Stimulated activated memory B cell treated with anti-CD40 and anti-IgM and Interleukin-4, amounts not matched to agents 10 μg/mL and 1 μg/mL and 100 μg/mL, for 72 hours (primary cell): ENCODE results near the gene MRPL44.
"Not testable (repeated sequence)": the region's sequence is repeated elsewhere in the genome, so short reads cannot be mapped to it uniquely, and the experiment has no call there.

Experiments
- ATAC-seq: fragments of 150-1000 bp; cut with Tn5 transposase; 2 replicates; pipeline ENCODE4 v1.10.0; 2021
- H3K27ac Mint-ChIP-seq: one replicate; pipeline ENCODE4 v1.8.0; 2022; ENCODE audit warnings: mild to moderate bottlenecking, mixed read lengths
- H3K27me3 Mint-ChIP-seq: one replicate; pipeline ENCODE4 v1.8.0; 2022; ENCODE audit warnings: mixed read lengths
- H3K36me3 Mint-ChIP-seq: one replicate; pipeline ENCODE4 v1.8.0; 2022; ENCODE audit warnings: mixed read lengths
- H3K4me1 Mint-ChIP-seq: one replicate; pipeline ENCODE4 v1.8.0; 2022; ENCODE audit warnings: mixed read lengths
- H3K4me3 Mint-ChIP-seq: one replicate; pipeline ENCODE4 v1.8.0; 2022; ENCODE audit warnings: mild to moderate bottlenecking, moderate library complexity, mixed read lengths
- H3K9me3 Mint-ChIP-seq: one replicate; pipeline ENCODE4 v1.8.0; 2022; ENCODE audit warnings: mixed read lengths

The MRPL44 gene

GRCh38 chr2:223999862-224000261 is 42.6 kb downstream of the MRPL44 start:
- Mint-ChIP-seq H3K9me3 (no peaks in the 10 kb centered on the region), H3K27ac (no peak overlapping the region), H3K4me3 (no peak overlapping the region), H3K27me3 (no peaks in the 10 kb centered on the region), H3K36me3 (no peaks in the 10 kb centered on the region), H3K4me1 (no peaks in the 10 kb centered on the region)
- ATAC-seq = no peak

GRCh38 chr2:224000662-224001061 is 43.4 kb downstream of the MRPL44 start:
- not testable (repeated sequence) for ATAC-seq

GRCh38 chr2:224004105-224004695 is 46.9 kb downstream of the MRPL44 start:
- Mint-ChIP-seq H3K9me3 (no peaks in the 10 kb centered on the region), H3K4me1 (no peaks in the 10 kb centered on the region), H3K4me3 (no peak overlapping the region), H3K36me3 (no peaks in the 10 kb centered on the region), H3K27me3 (no peaks in the 10 kb centered on the region), H3K27ac (no peak overlapping the region)
- no peak for ATAC-seq

More at GRCh38 chr2:224000662-224001061, 43.4 kb downstream of the MRPL44 start:
- not testable (repeated sequence) for H3K4me3 Mint-ChIP-seq, H3K27ac Mint-ChIP-seq, H3K36me3 Mint-ChIP-seq, H3K27me3 Mint-ChIP-seq, H3K4me1 Mint-ChIP-seq, H3K9me3 Mint-ChIP-seq

- Mint-ChIP-seq H3K4me1 (no peaks in the 10 kb centered on the region), H3K27ac (no peak overlapping the region), H3K27me3 (peaks cover 14% of the 10 kb centered on the region), H3K4me3 (no peak overlapping the region), H3K36me3 (no peaks in the 10 kb centered on the region), H3K9me3 (no peaks in the 10 kb centered on the region)
- ATAC-seq = no peak
Measured at GRCh38 chr2:224008702-224009261, 51.5 kb downstream of the MRPL44 start.

- Mint-ChIP-seq H3K4me3 (no peak overlapping the region), H3K9me3 (no peaks in the 10 kb centered on the region), H3K4me1 (peaks cover under 1% of the 10 kb centered on the region), H3K27ac (no peak overlapping the region), H3K36me3 (no peaks in the 10 kb centered on the region), H3K27me3 (peaks cover 14% of the 10 kb centered on the region)
- no peak for ATAC-seq
Measured at GRCh38 chr2:224009605-224010315, 52.5 kb downstream of the MRPL44 start.

GRCh38 chr2:224011837-224012236 is 54.6 kb downstream of the MRPL44 start:
- H3K4me1 Mint-ChIP-seq = peaks cover 7% of the 10 kb centered on the region
- H3K27me3 Mint-ChIP-seq = peaks cover 14% of the 10 kb centered on the region
- H3K9me3 Mint-ChIP-seq = no peaks in the 10 kb centered on the region
- no peaks in the 10 kb centered on the region for H3K36me3 Mint-ChIP-seq
- no peak overlapping the region for H3K27ac Mint-ChIP-seq
- no peak overlapping the region for H3K4me3 Mint-ChIP-seq
- no peak for ATAC-seq

GRCh38 chr2:224014336-224014735 is 57.1 kb downstream of the MRPL44 start:
- Mint-ChIP-seq H3K36me3 (no peaks in the 10 kb centered on the region), H3K27ac (no peak overlapping the region), H3K4me1 (peaks cover 12% of the 10 kb centered on the region), H3K27me3 (peaks cover 14% of the 10 kb centered on the region), H3K4me3 (no peak overlapping the region), H3K9me3 (no peaks in the 10 kb centered on the region)
- ATAC-seq = no peak

GRCh38 chr2:224016963-224017362 is 59.7 kb downstream of the MRPL44 start:
- Mint-ChIP-seq H3K27ac (no peak overlapping the region), H3K27me3 (peaks cover 11% of the 10 kb centered on the region), H3K4me3 (no peak overlapping the region), H3K36me3 (no peaks in the 10 kb centered on the region), H3K9me3 (no peaks in the 10 kb centered on the region), H3K4me1 (peaks cover 12% of the 10 kb centered on the region)
- no peak for ATAC-seq
